HL-60/S4 treated with phorbol 12-myristate 13-acetate at 8.2 ng/mL for 4 days and 3 days (cell line): ENCODE measurements around the gene SRRT.
"Not testable (repeated sequence)": the region's sequence is repeated elsewhere in the genome, so short reads cannot be mapped to it uniquely, and the experiment has no call there.

Source experiments
- in situ Hi-C: fragments of 300-500 bp; cut with MboI; formaldehyde crosslinking; loops from 2 replicates; pipeline ENCODE4 v1.15.0; 2022; ENCODE audit warnings: low sequenced_read_pairs

SRRT gene

DNA sequence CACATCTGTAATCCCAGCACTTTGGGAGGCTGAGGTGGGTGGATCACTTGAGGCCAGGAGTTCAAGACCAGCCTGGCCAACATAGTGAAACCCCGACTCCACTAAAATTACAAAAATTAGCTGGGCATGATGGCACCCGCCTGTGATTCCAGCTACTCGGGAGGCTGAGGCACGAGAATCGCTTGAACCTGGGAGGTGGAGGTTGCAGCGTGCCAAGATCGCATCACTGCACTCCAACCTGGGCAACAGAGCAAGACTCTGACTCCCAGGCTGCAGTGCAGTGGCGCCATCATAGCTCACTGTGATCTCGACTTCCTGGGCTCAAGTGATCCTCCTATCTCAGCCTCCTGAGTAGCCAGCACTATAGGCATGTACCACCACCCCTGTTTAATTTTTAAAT, 20.0 kb upstream of the SRRT start:
- in situ Hi-C loops, result not testable (repeated sequence)

DNA sequence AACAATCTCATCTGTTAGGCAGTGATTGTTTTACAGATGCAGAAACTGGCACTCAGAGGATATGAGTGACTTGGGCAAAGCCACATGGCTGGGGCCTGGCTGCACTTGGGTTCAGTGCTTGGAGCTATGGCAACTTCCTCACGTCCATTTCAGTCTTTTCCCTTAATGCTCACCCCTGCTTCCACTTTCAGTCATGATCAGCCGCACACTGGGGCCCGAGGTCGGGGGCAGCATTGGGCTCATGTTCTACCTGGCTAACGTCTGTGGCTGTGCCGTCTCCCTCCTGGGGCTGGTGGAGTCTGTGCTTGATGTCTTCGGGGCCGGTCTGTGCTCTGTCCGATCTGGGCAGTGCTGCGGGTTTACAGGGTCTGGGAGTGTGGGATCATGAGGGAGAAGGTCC, 19.4 kb upstream of the SRRT start:
- in situ Hi-C loops, result no loop called here

DNA sequence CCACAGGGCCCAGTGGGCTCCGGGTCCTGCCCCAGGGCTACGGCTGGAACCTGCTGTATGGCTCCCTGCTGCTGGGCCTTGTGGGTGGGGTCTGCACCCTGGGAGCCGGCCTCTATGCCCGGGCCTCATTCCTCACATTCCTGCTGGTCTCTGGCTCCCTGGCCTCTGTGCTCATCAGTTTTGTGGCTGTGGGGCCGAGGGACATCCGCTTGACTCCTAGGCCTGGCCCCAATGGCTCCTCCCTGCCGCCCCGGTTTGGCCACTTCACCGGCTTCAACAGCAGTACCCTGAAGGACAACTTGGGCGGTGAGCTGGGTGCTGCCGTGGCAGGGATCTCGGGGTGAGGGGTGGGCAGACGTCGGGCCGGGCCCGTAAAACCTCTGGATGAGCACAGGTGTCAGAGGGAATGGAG, 18.0 kb upstream of the SRRT start:
- in situ Hi-C loops, result no loop called here

DNA sequence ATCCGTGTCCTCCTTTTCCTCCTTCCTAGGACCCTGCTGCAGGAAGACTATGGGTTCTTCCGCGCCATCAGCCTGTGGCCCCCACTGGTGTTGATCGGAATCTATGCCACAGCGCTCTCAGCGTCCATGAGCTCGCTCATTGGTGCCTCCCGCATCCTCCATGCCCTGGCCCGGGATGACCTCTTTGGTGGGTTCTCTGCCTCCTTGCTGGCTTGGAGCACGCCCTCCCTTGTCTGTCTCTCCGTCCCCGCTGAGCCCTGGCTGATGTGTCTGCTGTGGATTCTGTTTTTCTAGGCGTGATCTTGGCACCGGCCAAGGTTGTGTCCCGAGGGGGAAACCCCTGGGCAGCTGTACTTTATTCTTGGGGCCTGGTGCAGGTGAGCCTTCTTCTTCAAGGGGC, 15.0 kb upstream of the SRRT start:
- in situ Hi-C loops, result no loop called here

DNA sequence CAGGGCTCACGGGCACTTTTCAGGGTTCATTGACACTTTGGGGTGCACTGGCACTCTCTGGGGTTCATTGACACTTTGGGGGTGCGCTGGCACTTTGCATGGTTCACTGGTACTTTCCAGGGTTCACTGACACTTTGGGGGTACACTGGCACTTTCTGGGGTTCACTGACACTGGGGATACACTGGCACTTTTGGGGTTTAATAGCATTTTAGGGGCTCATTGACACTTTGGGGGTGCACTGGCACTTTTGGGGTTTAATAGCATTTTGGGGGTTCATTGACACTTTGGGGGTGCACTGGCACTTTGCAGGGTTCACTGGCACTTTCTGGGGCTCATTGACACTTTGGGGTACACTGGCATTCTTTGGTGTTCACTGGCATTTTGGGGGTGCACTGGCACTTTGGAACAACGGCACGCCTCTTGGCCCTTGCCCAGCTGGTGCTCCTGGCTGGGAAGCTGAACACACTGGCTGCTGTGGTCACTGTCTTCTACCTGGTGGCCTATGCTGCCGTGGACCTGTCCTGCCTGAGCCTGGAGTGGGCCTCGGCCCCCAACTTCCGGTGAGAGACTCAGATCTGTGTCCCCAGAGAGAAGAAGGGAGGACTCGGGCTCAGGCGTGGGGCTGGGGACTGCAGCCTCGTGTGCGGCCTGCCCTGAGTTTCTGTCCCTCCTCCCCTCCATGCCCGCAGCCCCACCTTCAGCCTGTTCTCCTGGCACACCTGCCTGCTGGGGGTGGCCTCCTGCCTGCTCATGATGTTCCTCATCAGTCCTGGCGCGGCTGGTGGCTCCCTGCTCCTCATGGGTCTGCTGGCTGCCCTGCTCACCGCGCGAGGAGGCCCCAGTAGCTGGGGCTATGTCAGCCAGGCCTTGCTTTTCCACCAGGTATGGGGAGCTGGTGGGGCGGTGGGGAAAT, 13.9 kb upstream of the SRRT start:
- in situ Hi-C loops, result no loop called here

DNA sequence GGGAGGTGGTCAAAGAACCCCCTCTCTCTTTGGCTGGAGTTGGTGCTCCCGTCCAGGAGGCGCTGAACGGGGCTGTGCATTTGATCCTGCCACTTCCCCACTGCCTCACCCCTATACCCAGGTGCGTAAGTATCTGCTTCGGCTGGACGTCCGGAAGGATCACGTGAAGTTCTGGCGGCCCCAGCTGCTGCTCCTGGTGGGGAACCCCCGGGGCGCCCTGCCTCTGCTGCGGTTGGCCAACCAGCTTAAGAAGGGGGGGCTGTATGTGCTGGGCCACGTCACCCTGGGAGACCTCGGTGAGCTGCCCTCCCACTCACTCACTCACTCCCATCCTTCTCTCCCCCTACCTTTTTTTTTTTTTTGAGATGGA, 13.3 kb upstream of the SRRT start:
- in situ Hi-C loops, result no loop called here

DNA sequence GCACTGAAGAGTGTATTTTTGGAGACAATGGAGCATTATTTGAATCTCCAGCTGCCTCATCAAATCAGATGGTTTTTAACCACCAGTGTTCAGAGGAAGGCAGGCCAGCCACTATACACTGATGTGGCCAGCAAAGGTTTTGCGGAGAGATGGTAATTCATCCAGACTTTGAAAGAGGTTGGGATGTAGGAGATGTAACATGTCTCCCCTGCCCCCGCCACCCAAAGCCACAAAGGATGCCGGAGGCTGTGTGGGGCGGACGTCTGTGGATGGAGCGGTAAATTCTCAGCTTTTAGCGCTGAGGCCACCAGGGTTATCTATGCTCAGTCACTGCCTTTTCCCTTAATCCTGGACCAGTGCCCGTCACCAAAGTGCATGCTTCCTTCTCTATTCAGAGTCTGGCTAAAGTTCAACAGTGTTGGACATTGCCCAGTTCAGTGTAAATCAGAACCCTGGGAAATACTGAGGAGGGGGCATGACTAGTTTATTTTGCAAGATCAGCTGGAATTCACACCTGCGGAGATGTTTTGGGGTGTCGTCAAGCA, 11.4 kb upstream of the SRRT start:
- in situ Hi-C loops, result no loop called here

DNA sequence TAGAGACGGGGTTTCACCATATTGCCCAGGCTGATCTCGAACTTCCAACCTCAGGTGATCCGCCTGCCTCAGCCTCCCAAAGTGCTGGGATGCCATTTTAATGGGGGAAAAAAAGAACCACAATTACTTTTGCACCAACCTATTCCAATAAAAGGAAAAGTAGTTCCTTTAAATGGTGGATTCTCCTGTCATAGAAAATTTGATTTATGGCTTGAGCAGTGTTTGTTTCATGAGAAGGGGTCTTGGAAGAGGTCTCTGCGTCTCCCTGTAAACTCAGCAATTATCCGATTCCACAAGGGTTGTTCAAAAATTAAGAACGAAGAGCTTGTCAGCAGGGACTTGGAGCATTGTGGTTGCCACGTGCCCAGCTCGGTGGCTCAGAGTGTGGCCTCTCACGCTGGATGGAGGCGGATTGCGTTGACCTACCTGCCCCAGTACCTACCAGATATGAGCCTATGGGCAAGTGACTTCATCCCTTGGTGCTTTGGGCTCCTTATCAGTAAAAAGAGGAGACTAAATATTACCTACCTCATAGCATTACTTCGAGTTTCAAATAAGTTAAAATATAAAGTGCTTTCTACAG, 10.5 kb upstream of the SRRT start:
- in situ Hi-C loops, result no loop called here

DNA sequence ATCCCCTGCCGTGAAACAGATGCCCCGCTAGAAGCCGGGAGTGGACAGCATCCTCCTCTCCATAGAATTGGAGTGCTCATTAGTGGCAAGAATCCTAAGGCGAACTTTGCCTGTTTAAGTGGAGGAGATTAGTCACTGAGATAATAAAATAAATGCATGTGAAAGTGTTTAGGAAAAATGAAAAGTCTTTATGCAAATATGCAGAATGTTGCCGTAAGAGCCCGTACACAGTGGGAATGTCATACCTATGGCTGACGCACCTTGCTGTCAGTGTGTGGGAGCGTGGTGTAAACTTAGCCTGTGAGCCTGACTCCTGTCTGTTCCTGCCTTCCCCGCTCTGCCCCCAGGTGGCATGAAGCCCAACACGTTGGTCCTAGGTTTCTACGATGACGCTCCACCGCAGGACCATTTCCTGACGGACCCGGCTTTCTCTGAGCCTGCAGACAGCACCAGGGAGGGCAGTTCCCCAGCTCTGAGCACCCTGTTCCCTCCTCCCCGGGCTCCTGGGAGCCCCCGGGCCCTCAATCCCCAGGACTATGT, 9.5 kb upstream of the SRRT start:
- in situ Hi-C loops, result no loop called here

DNA sequence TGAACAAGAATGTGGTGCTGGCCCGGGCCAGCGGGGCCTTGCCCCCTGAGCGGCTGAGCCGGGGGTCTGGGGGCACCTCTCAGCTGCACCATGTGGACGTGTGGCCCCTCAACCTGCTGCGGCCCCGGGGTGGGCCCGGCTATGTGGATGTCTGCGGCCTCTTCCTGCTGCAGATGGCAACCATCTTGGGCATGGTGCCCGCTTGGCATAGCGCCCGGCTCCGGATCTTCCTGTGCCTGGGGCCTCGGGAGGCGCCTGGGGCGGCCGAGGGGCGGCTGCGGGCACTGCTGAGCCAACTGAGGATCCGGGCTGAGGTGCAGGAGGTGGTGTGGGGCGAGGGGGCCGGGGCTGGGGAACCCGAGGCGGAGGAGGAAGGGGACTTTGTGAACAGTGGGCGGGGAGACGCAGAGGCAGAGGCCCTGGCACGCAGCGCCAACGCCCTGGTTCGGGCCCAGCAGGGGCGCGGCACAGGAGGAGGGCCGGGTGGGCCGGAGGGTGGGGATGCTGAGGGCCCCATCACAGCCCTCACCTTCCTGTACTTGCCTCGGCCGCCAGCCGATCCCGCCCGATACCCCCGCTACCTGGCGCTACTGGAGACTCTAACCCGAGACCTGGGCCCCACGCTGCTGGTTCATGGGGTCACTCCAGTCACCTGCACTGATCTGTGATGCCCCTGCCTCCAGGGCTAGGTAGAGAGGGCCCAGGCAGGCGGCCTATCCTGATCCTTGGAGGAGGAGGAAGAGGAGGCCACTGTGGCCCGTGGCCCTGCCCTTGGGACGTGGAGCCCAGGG, 8.8 kb upstream of the SRRT start:
- in situ Hi-C loops, result no loop called here

DNA sequence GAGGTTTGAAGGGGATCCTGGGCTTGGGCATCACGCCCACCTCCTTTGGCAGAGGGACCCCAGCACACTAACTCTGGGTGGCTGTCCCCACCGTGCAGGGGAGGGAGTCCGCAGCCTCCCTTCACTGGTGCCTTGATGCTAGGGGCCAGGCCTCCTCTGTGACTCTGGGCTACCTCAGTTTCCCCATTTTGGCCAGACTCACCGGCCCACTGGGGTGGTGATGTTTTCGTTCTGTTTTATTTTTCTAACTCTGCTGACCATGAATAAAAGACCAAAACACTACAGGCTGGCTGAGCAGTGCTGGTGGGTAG, 8.2 kb upstream of the SRRT start:
- in situ Hi-C loops, result no loop called here

DNA sequence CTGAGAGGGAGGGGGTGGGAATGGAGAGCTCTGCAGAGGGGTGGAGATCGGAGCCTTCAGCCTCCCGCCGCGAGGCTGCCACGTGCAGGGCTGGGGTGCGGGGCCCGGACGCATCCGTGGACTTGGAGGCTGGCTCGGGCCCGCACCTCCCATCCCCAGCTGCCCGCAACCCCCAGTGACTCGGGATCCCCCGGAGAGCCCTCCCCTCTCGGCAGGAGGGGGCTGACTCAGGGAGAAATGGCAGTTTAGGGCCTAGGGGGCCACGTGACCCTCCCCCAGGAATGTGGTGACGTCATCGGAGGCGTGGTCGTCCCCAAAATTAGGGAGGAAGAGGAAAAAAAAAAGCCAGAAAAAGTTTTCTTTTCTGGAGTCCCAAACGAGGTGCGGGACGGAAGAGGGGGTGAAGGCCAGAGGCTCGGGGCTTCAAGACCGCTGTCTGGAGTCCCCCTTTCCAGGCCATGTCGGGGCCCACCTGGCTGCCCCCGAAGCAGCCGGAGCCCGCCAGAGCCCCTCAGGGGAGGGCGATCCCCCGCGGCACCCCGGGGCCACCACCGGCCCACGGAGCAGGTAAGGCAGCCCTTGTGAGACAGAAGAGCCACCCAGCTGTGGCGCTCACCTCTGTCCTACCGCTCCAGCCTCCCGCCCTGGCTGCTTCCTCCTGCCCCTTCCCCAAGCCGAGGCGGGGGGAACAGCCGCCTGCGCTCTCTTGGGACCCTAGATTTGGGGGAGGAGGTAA, 7.7 kb upstream of the SRRT start, which contains the start of gene TRIP6:
TRIP6 (plus strand) TSS at position 348 of the 736 bp plus-strand sequence; CDS start at position 459, 111 bp downstream.
- in situ Hi-C loops, result no loop called here

DNA sequence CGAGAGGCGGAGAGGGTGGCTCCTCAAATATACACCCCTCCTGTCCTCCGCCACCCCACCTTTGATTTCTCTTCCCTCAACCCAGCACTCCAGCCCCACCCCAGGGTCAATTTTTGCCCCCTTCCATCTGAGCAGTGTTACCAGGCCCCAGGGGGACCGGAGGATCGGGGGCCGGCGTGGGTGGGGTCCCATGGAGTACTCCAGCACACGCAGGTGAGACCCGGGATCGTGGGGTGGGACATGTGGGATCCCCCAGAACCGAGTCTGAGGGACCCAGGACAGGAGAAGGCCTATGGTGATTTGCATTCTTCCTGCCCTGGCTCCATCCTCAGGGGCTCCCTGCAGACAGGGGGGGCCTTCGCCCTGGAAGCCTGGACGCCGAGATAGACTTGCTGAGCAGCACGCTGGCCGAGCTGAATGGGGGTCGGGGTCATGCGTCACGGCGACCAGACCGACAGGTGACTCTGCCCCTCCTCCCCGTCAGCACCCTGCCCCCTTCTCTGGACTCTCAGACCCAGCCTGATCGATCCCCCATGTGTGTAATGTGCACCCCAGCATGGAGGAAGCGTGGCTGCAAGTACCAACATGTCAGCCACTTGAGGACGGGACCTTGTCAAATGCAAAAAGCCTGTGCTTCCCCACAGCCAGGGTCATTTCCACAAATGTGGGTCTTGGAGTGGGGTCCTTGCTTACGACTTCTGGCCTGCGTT, 7.0 kb upstream of the SRRT start:
- in situ Hi-C loops, result no loop called here

DNA sequence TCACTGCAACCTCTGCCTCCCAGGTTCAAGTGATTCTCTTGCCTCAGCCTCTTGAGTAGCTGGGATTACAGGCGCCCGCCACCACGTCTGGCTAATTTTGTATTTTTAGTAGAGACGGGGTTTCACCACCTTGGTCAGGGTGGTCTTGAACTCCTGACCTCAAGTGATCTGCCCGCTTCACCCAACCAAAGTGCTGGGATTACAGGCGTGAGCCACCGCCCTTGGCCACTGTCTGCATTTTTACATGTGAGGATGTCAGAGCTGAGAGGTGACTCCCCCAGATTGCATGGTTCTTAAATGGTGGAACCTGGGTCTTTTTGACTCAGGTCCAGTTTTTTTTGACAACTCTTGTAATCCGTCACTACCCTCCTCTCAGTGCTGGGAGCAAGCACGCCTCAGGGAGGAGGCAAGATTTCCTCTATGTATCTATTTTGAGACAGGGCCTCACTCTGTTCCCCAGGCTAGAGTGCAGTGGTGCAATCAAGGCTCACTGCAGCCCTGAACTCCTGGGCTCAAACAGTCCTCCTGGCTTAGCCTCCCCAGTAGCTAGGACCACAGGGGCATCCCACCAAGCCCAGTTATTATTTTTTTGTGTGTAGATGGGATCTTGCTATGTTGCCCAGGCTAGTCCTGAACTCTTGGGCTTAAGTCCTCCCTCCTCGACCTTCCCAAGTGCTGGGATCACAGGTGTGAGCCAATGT, 1.2 kb upstream of the SRRT start:
- in situ Hi-C loops, result no loop called here

DNA sequence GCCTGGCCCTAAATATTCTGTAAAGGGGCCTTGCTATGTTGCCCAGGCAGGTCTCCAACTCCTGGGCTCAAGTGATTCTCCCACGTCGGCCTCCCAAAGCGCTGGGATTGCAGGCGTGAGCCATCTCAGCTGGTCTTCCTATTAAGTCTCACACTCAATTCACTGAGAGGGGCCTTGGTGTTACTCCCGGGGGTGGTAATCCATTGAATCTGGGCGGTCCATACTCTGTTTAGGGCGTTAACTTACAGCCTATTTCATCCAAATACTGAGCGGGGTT, 665 bp upstream of the SRRT start:
- in situ Hi-C loops, result no loop called here

DNA sequence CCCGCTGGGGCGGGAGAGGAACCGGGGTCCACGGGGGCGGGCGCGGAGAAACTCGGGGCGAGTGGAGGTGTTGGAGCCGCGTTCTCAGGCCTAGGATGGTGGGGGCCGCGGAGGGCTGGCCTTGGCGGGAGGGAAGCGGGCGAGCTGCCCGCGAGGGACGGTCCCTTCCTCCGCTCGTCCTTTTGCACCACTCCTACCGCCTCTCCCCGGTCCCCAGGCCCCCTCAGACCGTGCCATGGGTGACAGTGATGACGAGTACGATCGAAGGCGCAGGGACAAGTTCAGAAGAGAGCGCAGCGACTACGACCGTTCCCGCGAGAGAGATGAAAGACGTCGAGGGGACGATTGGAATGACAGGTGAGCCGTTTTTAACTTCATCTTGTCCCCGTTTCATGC, 451 bp downstream of the SRRT start:
- in situ Hi-C loops, result loop anchor here (25.0 kb wide), 1 partner anchor 412 kb away; no protein-coding TSS in a partner anchor

DNA sequence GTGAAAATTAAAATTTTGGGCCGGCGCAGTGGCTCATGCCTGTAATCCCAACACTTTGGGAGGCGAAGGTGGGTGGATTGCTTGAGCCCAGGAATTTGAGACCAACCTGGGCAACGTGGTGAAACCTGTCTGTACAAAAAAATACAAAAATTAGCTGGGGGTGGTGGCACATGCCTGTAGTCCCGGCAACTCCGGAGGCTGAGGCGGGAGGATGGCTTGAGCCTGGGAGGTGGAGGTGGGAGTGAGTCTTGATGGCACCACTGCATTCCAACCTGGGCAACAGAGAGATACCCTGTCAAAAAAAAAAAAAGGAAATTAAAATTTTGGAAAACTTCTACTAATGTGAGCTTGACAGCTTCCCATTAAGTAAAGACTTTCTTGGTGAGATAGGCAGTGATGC, 3.1 kb downstream of the SRRT start:
- in situ Hi-C loops, result loop anchor here (25.0 kb wide), 1 partner anchor 409 kb away; no protein-coding TSS in a partner anchor

DNA sequence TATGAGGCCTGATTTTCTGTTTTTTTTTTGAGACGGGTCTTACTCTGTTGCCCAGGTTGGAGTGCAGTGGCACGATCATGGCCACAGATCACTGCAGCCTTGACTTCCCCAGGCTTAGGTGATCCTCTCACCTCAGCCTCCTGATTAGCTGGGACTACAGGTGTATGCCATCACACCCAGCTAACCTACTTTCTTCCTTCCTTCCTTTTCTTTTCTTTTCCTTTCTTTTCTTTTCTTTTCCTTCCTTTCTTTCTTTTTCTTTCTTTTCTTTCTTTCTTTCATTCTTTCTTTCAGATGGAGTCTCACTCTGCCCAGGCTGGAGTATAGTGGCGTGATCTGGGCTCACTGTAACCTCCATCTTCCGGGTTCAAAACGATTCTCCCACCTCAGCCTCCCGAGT, 3.8 kb downstream of the SRRT start:
- in situ Hi-C loops, result loop anchor here (25.0 kb wide), 1 partner anchor 409 kb away; no protein-coding TSS in a partner anchor

DNA sequence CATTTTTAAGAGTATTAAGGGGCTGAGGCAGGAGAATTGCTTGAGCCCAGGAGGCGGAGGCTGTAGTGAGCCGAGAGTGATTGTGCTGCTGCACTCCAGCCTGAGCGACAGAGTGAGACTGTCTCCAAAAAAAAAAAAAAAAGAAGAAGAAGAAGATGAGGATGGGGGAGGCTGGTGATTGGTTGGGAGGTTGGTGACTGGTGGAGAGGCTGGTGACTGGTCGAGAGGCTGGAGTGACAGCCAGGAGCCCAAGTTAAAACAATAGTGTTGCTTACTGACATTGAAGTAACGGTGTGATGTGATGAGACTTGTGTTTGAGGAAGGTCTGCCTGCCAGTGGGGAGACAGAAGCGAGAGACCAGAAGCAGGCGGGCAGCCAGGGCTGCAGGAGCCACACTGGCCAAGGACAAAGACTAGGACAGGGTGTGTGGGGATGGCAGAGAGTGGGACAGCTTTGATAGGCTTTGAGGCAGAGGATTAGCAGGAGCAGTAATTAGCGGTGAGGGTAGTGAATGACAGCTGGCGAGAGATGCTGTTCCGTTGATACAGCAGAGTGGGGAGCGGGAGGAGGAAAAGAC, 4.9 kb downstream of the SRRT start:
- in situ Hi-C loops, result loop anchor here (25.0 kb wide), 1 partner anchor 408 kb away; no protein-coding TSS in a partner anchor
